Muscle of leg (tissue), 11 donors: ENCODE data around the gene TNS4. TPM values are rescaled to one million over a fixed set of nuclear protein-coding genes. Genes with fewer than 3 reads are reported as not detected.

Experiments used
- DNase-seq: peaks from one replicate; pipeline ENCODE4 v3.0.0; 2013
- H3K27ac ChIP-seq: one replicate; pipeline ENCODE4 v1.5.1; 2013; ENCODE audit warnings: mild to moderate bottlenecking, low read length, control low read depth
- H3K27me3 ChIP-seq: one replicate; pipeline ENCODE4 v1.6.1; 2013; ENCODE audit warnings: low read length; ENCODE audit not compliant: control insufficient read depth, insufficient read depth
- H3K36me3 ChIP-seq: one replicate; pipeline ENCODE4 v1.6.1; 2013; ENCODE audit warnings: low read length; ENCODE audit not compliant: control insufficient read depth, insufficient read depth
- H3K4me1 ChIP-seq: one replicate; pipeline ENCODE4 v1.6.1; 2013; ENCODE audit warnings: low read length; ENCODE audit not compliant: control insufficient read depth, insufficient read depth
- H3K4me3 ChIP-seq: one replicate; pipeline ENCODE4 v1.5.1; 2013; ENCODE audit warnings: low read length, control low read depth
- H3K9me3 ChIP-seq: replicated peaks from 2 replicates; pipeline ENCODE4 v1.6.1; 2013; ENCODE audit warnings: low read depth, low read length; ENCODE audit not compliant: control insufficient read depth
- WGBS: methylation state at CpG from one replicate; pipeline ENCODE4 v1.1.5; 2013; ENCODE audit warnings: missing lambda C conversion rate; ENCODE audit not compliant: insufficient coverage; 5-methylcytosine and 5-hydroxymethylcytosine counted together
- polyA plus RNA-seq, 8 donors: library from polyadenylated mRNA; unstranded; fragments of 120-200 nt; gene quantifications; one replicate each; pipeline versions ENCODE4 v1.2.1 to v1.2.3, GENCODE V29; 2013; ENCODE audit warnings: inconsistent platforms in 1 of 8, low replicate concordance in 1 of 8; ENCODE audit not compliant: insufficient read length in 8 of 8, insufficient read depth in 1 of 8
- total RNA-seq: library from RNA; stranded (reverse); fragments of 120-200 nt; gene quantifications from one replicate; pipeline ENCODE4 v1.2.4, GENCODE V29; 2013

TNS4 gene
- total and polyA plus RNA-seq, 9 donors: 0.05 to 1.6 (median 0.16) TPM; not detected in 4

DNA sequence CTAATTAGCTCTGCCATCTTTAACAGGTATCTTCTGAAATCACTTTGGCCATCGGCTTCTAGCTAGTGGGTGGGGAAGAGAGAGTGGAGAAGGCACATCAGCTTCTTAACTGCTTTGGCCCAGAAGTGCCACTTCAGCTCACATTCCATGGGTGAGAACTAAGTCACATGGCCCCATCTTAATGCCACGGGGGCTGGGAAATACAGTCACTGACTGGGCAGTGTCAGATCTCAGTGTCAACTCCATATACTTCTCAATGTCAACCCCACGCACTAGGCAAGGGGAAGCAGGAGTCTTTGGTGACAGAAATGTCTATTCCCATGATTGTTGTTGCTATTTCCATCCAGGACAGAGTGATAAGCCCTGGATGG, 34.5 kb upstream of the TNS4 start:
- Histone ChIP-seq H3K36me3 (no peaks in the 10 kb centered on the region), H3K27ac (peak overlapping the region; percentile 77), H3K9me3 (no peaks in the 10 kb centered on the region), H3K4me3 (no peak overlapping the region), H3K4me1 (peaks cover 51% of the 10 kb centered on the region), H3K27me3 (no peaks in the 10 kb centered on the region)
- WGBS: 100% methylated on average over 1 of the region's 3 CpGs
- no peak for DNase-seq

- Histone ChIP-seq H3K4me1 (peaks cover 47% of the 10 kb centered on the region), H3K27me3 (no peaks in the 10 kb centered on the region), H3K36me3 (no peaks in the 10 kb centered on the region), H3K27ac (no peak overlapping the region), H3K9me3 (no peaks in the 10 kb centered on the region), H3K4me3 (no peak overlapping the region)
- no peak for DNase-seq
- 66% methylated on average over 3 of the region's 4 CpGs for WGBS
Observed at GRCh38 chr17:40535438-40535837, 34.0 kb upstream of the TNS4 start.

DNA sequence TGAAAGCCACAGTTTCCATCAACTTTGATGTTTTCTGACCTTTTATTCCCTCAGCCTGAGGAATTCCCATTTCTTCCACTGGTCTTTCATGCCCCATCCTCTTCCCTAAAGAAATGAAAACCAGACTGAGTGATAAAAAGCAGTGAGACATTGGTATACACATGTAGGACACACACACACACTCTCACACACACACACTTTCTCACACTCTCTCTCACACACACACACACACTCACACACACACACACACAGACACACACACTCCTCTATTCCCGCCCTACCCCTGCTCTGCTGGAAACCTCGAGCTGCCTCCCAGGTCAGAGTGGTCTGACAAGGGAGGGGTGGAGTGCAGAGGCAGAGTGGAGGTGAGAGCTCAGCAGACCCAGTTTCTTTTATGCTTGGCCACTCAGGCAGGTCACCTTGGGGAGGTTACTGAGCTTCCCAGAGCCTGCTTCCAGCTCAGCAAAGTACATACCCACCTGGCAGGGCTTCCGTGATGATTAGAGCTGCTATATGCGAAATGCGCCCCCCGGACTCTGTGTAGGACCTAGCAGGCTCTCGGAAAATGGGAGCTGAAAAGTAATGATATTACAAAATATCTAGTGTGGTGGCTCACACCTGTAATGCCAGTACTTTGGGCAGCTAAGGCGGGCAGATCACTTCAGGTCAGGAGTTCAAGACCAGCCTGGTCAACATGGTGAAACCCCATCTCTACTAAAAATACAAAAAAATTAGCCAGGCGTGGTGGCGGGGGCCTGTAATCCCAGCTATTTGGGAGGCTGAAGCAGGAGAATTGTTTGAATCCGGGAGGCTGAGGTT, 33.2 kb upstream of the TNS4 start:
- peaks cover 39% of the 10 kb centered on the region for H3K4me1 ChIP-seq
- H3K27ac ChIP-seq: no peak overlapping the region
- H3K4me3 ChIP-seq: no peak overlapping the region
- H3K36me3 ChIP-seq: no peaks in the 10 kb centered on the region
- no peaks in the 10 kb centered on the region for H3K27me3 ChIP-seq
- DNase-seq: no peak
- WGBS: 90% methylated on average over 5 of the region's 11 CpGs
- no peaks in the 10 kb centered on the region for H3K9me3 ChIP-seq

- Histone ChIP-seq H3K27me3 (no peaks in the 10 kb centered on the region), H3K4me3 (no peak overlapping the region), H3K27ac (no peak overlapping the region), H3K9me3 (no peaks in the 10 kb centered on the region), H3K36me3 (no peaks in the 10 kb centered on the region), H3K4me1 (peaks cover 34% of the 10 kb centered on the region)
- 67% methylated on average over 2 of the region's 4 CpGs for WGBS
- DNase-seq: no peak
Observed at GRCh38 chr17:40533896-40534295, 32.5 kb upstream of the TNS4 start.

GRCh38 chr17:40532520-40533253, 31.3 kb upstream of the TNS4 start:
- Histone ChIP-seq H3K27me3 (no peaks in the 10 kb centered on the region), H3K4me3 (no peak overlapping the region), H3K36me3 (no peaks in the 10 kb centered on the region), H3K4me1 (peaks cover 23% of the 10 kb centered on the region), H3K27ac (peak overlapping the region; percentile 52), H3K9me3 (no peaks in the 10 kb centered on the region)
- 67% methylated on average over 1 of the region's 6 CpGs for WGBS
- DNase-seq: no peak

DNA sequence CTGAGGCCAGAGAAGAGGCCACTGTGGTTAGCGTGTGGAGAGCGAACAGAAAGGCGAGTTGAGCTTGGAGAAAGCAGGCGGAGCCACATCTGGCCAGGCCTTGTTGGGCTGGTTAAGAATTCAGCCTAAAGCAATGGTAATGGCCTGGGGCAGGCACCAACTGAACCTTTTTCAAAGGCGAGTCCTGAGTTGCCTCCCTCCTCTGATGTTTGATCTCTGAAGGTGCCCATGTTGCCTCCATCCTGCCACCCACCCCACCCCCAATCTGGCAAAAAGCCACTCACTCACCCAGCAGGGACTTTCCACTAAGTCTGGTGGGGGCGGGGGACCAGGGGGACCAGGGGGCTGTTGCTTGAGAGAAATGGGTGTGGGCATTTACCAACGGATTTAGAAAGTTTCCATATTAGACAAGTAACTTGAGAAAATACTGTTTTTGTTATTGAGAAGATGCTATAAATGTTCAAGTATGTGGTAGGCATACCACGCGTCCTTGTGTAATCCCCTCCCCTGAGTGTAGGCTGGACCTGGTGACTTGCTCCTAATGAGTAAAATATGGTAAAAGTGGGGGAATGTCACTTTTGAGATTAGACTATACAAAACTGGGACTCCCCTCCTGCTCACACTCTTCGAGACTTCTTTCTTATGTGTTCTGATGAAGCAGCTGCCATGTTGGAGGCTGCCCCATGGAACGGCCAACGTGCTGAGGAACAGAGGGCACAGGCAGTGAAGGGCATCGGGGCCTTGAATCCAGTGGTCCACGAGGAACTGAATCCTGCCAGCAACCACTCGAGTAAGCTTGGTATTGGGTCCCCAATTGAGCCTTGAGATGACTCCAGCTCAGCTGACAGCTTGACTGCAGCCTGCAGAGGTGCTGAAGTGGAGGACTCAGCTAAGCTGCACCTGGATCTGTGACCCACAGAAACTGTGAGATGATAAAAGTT, 29.9 kb upstream of the TNS4 start:
- no peak for DNase-seq
- Histone ChIP-seq H3K9me3 (no peaks in the 10 kb centered on the region), H3K27ac (no peak overlapping the region), H3K36me3 (no peaks in the 10 kb centered on the region), H3K4me1 (peaks cover 14% of the 10 kb centered on the region), H3K4me3 (no peak overlapping the region), H3K27me3 (no peaks in the 10 kb centered on the region)
- WGBS: 77% methylated on average over 11 of the region's 15 CpGs

- H3K27ac ChIP-seq: no peak overlapping the region
- no peaks in the 10 kb centered on the region for H3K36me3 ChIP-seq
- H3K27me3 ChIP-seq: no peaks in the 10 kb centered on the region
- no peak for DNase-seq
- no peaks in the 10 kb centered on the region for H3K9me3 ChIP-seq
- 91% methylated on average over 5 of the region's 5 CpGs for WGBS
- H3K4me3 ChIP-seq: no peak overlapping the region
- peaks cover 7% of the 10 kb centered on the region for H3K4me1 ChIP-seq
Observed at GRCh38 chr17:40530531-40530994, 29.1 kb upstream of the TNS4 start.

GRCh38 chr17:40529991-40530390, 28.6 kb upstream of the TNS4 start:
- peaks cover 3% of the 10 kb centered on the region for H3K9me3 ChIP-seq
- peaks cover 7% of the 10 kb centered on the region for H3K4me1 ChIP-seq
- no peaks in the 10 kb centered on the region for H3K36me3 ChIP-seq
- no peak for DNase-seq
- no peaks in the 10 kb centered on the region for H3K27me3 ChIP-seq
- H3K4me3 ChIP-seq: no peak overlapping the region
- WGBS: 100% methylated on average over 1 of the region's 2 CpGs
- H3K27ac ChIP-seq: no peak overlapping the region

- Histone ChIP-seq H3K9me3 (peaks cover 3% of the 10 kb centered on the region), H3K36me3 (no peaks in the 10 kb centered on the region), H3K27ac (no peak overlapping the region), H3K4me1 (peaks cover 3% of the 10 kb centered on the region), H3K4me3 (no peak overlapping the region), H3K27me3 (no peaks in the 10 kb centered on the region)
- WGBS: 76% methylated on average over 5 of the region's 10 CpGs
- no peak for DNase-seq
Observed at GRCh38 chr17:40528692-40529417, 27.4 kb upstream of the TNS4 start.
